Common myeloid progenitor, CD34-positive (primary cell): ENCODE data around the gene RBM28.

Source experiments
- CTCF ChIA-PET: fragments of 350-600 bp; sonication (Branson Sonifier 250); formaldehyde crosslinking; loops from one replicate; lab custom pipeline; 2021; ENCODE audit warnings: antibody characterized with exemption; lab: Charles Lee
- POLR2A ChIA-PET: fragments of 350-600 bp; sonication (Branson Sonifier 250); formaldehyde crosslinking; loops from one replicate; lab custom pipeline; 2021; ENCODE audit warnings: antibody characterized with exemption; lab: Charles Lee
- DNase-seq, 3 donors: peaks; one replicate each; pipeline versions ENCODE4 v3.0.0 to v3.0.0-alpha.2; 2013
- H3K27ac ChIP-seq, 2 experiments: 1 replicate in 1 of 2; 2 replicates in 1 of 2; pipeline ENCODE4 v1.7.0; 2013; ENCODE audit warnings: inconsistent platforms in 2 of 2, low read length in 2 of 2, mild to moderate bottlenecking in 2 of 2, low read depth in 1 of 2, moderate library complexity in 1 of 2; ENCODE audit not compliant: severe bottlenecking in 2 of 2, insufficient read depth in 1 of 2, poor library complexity in 1 of 2
- H3K27me3 ChIP-seq, 5 experiments: replicated peaks in 2 of 5; 1 replicate in 3 of 5; 2 replicates in 2 of 5; pipeline versions ENCODE4 v1.6.1 to v1.7.0; 2013; ENCODE audit warnings: low read length in 4 of 5, mild to moderate bottlenecking in 2 of 5, moderate library complexity in 2 of 5, inconsistent platforms in 1 of 5; ENCODE audit not compliant: insufficient read depth in 5 of 5, control insufficient read depth in 4 of 5
- H3K36me3 ChIP-seq, 4 experiments: 1 replicate in 2 of 4; 2 replicates in 2 of 4; pipeline versions ENCODE4 v1.6.1 to v1.7.0; 2013; ENCODE audit warnings: low read length in 3 of 4, control low read depth in 1 of 4, mild to moderate bottlenecking in 1 of 4; ENCODE audit not compliant: control insufficient read depth in 4 of 4, insufficient read depth in 4 of 4
- H3K4me1 ChIP-seq, 4 experiments: 1 replicate in 3 of 4; 2 replicates in 1 of 4; pipeline versions ENCODE4 v1.6.1 to v1.7.1; 2013; ENCODE audit warnings: low read length in 3 of 4, mild to moderate bottlenecking in 3 of 4, control low read depth in 1 of 4, inconsistent platforms in 1 of 4, moderate library complexity in 1 of 4; ENCODE audit not compliant: control insufficient read depth in 4 of 4, insufficient read depth in 4 of 4; ENCODE audit errors: control extremely low read depth in 1 of 4
- H3K4me3 ChIP-seq, 7 experiments: 1 replicate in 4 of 7; 2 replicates in 3 of 7; pipeline versions ENCODE4 v1.5.1 to v1.7.0; 2013; ENCODE audit warnings: mild to moderate bottlenecking in 7 of 7, low read length in 6 of 7, moderate library complexity in 6 of 7, inconsistent platforms in 2 of 7, low read depth in 2 of 7, control low read depth in 1 of 7; ENCODE audit not compliant: insufficient read depth in 4 of 7, control insufficient read depth in 1 of 7; ENCODE audit errors: extremely low read depth in 1 of 7
- H3K9me3 ChIP-seq, 5 experiments: 1 replicate in 4 of 5; 2 replicates in 1 of 5; pipeline versions ENCODE4 v1.6.1 to v1.7.1; 2013; ENCODE audit warnings: low read length in 4 of 5, mild to moderate bottlenecking in 2 of 5, inconsistent platforms in 1 of 5, low read depth in 1 of 5, moderate library complexity in 1 of 5; ENCODE audit not compliant: control insufficient read depth in 4 of 5, insufficient read depth in 2 of 5; ENCODE audit errors: control extremely low read depth in 1 of 5
- WGBS: methylation state at CpG from one replicate; pipeline ENCODE4 v1.1.5; 2013; ENCODE audit not compliant: insufficient coverage; 5-methylcytosine and 5-hydroxymethylcytosine counted together

Gene RBM28

GRCh38 chr7:128274884-128275603, 68.7 kb downstream of the RBM28 start:
- Histone ChIP-seq H3K4me3 (no peak overlapping the region), H3K4me1 (peaks cover 0 to 12% (median 4%) of the 10 kb centered on the region in 4 experiments), H3K27ac (no peak overlapping the region), H3K9me3 (peaks cover 0 to 11% (median 7%) of the 10 kb centered on the region in 5 experiments), H3K36me3 (no peaks in the 10 kb centered on the region), H3K27me3 (peaks cover 0 to 3% (median 0%) of the 10 kb centered on the region in 5 experiments)
- DNase-seq: no peak
- CTCF ChIA-PET: interaction anchor here (0.6 to 1.5 kb wide), 2 partner anchors 28 to 39 kb away, joined by 3 read pairs; no protein-coding TSS in a partner anchor
- WGBS: 62% methylated on average over 3 of the region's 3 CpGs
- POLR2A ChIA-PET: no interaction called here

- no peak for DNase-seq
- peaks cover 0 to 11% (median 2%) of the 10 kb centered on the region in 5 experiments for H3K9me3 ChIP-seq
- no peaks in the 10 kb centered on the region for H3K36me3 ChIP-seq
- POLR2A ChIA-PET: no interaction called here
- CTCF ChIA-PET: interaction anchor here (1.2 kb wide), 1 partner anchor 47 kb away, joined by 3 read pairs; no protein-coding TSS in a partner anchor
- no peak overlapping the region for H3K4me3 ChIP-seq
- peaks cover 0 to 3% (median 0%) of the 10 kb centered on the region in 5 experiments for H3K27me3 ChIP-seq
- 77% methylated on average over 4 of the region's 4 CpGs for WGBS
- H3K27ac ChIP-seq: no peak overlapping the region
- peaks cover 0 to 12% (median 4%) of the 10 kb centered on the region in 4 experiments for H3K4me1 ChIP-seq
These were observed 69.3 kb downstream of the RBM28 start for GRCh38 chr7:128274246-128274883.

- peaks cover 0 to 3% (median 0%) of the 10 kb centered on the region in 5 experiments for H3K27me3 ChIP-seq
- no peak overlapping the region for H3K27ac ChIP-seq
- H3K9me3 ChIP-seq: peaks cover 0 to 11% (median 0%) of the 10 kb centered on the region in 5 experiments
- ChIA-PET POLR2A (interaction anchor here (0.5 to 1.0 kb wide), 3 partner anchors 36 to 47 kb away, joined by 4 to 6 read pairs (median 4); no protein-coding TSS in a partner anchor), CTCF (interaction anchor here (1.2 kb wide), 1 partner anchor 52 kb away, joined by 3 read pairs; no protein-coding TSS in a partner anchor)
- peak in 2 of 3 donors; percentile 22 to 27 for DNase-seq
- peak overlapping the region in 5 of 7 experiments; percentile 11 to 76 (median 61) for H3K4me3 ChIP-seq
- no peaks in the 10 kb centered on the region for H3K36me3 ChIP-seq
- 54% methylated on average over 18 of the region's 30 CpGs for WGBS
- peaks cover 0 to 12% (median 4%) of the 10 kb centered on the region in 4 experiments for H3K4me1 ChIP-seq
These were observed 71.7 kb downstream of the RBM28 start for GRCh38 chr7:128271942-128272481.

- Histone ChIP-seq H3K27me3 (peaks cover 0 to 3% (median 0%) of the 10 kb centered on the region in 5 experiments), H3K27ac (no peak overlapping the region), H3K4me3 (peak overlapping the region in 5 of 7 experiments; percentile 11 to 76 (median 61)), H3K4me1 (peaks cover 0 to 12% (median 4%) of the 10 kb centered on the region in 4 experiments), H3K9me3 (peaks cover 0 to 11% (median 0%) of the 10 kb centered on the region in 5 experiments), H3K36me3 (no peaks in the 10 kb centered on the region)
- WGBS: 27% methylated on average over 37 of the region's 37 CpGs
- POLR2A ChIA-PET: interaction anchor here (0.5 to 1.0 kb wide), 3 partner anchors 36 to 47 kb away, joined by 4 to 6 read pairs (median 4); no protein-coding TSS in a partner anchor
- CTCF ChIA-PET: no interaction called here
- peak in 1 of 3 donors; percentile 17 for DNase-seq
These were observed 72.2 kb downstream of the RBM28 start for GRCh38 chr7:128271471-128271941.

GRCh38 chr7:128270826-128271272, 72.9 kb downstream of the RBM28 start:
- H3K36me3 ChIP-seq: no peaks in the 10 kb centered on the region
- ChIA-PET CTCF (interaction anchor here (0.7 to 0.9 kb wide), 2 partner anchors 48 to 63 kb away, joined by 3 read pairs; no protein-coding TSS in a partner anchor), POLR2A (no interaction called here)
- H3K27ac ChIP-seq: no peak overlapping the region
- peaks cover 0 to 11% (median 0%) of the 10 kb centered on the region in 5 experiments for H3K9me3 ChIP-seq
- peak in 2 of 3 donors; percentile 22 to 33 for DNase-seq
- H3K4me3 ChIP-seq: no peak overlapping the region
- H3K27me3 ChIP-seq: peaks cover 0 to 3% (median 0%) of the 10 kb centered on the region in 5 experiments
- WGBS: 67% methylated on average over 30 of the region's 31 CpGs
- H3K4me1 ChIP-seq: peaks cover 0 to 12% (median 4%) of the 10 kb centered on the region in 4 experiments

- ChIA-PET POLR2A (no interaction called here), CTCF (no interaction called here)
- Histone ChIP-seq H3K4me3 (no peak overlapping the region), H3K27me3 (peaks cover 0 to 3% (median 0%) of the 10 kb centered on the region in 5 experiments), H3K36me3 (no peaks in the 10 kb centered on the region), H3K9me3 (peaks cover 0 to 11% (median 0%) of the 10 kb centered on the region in 5 experiments), H3K4me1 (peaks cover 0 to 12% (median 4%) of the 10 kb centered on the region in 4 experiments), H3K27ac (no peak overlapping the region)
- 57% methylated on average over 2 of the region's 2 CpGs for WGBS
- DNase-seq: no peak
These were observed 75.5 kb downstream of the RBM28 start for GRCh38 chr7:128268233-128268632.
